ENCODE data around the gene PGAP6. TPM values are rescaled to one million over a fixed set of nuclear protein-coding genes. Genes with fewer than 3 reads are reported as not detected.

The PGAP6 gene
- total and polyA plus RNA-seq, 9 of the 15 experiments (the other 6 are each of a cell fraction or from before 2014, with no cell fraction given) = 0.45 to 50.2 (median 39.3) TPM

DNA sequence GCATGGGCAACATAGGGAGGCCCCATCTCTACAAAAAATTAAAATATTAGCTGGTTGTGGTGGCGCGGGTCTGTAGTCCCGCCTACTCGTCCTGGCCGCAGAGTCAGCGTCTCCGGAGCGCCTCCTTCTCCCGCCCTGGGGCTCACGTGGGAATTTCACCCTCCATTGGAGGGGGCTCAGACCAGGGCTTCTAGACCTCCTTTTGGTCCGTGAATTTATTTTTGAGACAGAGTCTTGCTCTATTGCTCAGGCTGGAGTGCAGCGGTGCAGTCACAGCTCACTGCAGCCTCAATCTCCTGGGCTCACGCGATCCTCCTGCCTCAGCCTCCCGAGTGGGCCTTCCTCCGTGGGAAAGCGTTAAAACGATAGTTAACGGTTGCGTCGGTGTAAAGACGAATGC, 14.8 kb upstream of the PGAP6 start (continued):
- TF ChIP-seq, protein P1, sequence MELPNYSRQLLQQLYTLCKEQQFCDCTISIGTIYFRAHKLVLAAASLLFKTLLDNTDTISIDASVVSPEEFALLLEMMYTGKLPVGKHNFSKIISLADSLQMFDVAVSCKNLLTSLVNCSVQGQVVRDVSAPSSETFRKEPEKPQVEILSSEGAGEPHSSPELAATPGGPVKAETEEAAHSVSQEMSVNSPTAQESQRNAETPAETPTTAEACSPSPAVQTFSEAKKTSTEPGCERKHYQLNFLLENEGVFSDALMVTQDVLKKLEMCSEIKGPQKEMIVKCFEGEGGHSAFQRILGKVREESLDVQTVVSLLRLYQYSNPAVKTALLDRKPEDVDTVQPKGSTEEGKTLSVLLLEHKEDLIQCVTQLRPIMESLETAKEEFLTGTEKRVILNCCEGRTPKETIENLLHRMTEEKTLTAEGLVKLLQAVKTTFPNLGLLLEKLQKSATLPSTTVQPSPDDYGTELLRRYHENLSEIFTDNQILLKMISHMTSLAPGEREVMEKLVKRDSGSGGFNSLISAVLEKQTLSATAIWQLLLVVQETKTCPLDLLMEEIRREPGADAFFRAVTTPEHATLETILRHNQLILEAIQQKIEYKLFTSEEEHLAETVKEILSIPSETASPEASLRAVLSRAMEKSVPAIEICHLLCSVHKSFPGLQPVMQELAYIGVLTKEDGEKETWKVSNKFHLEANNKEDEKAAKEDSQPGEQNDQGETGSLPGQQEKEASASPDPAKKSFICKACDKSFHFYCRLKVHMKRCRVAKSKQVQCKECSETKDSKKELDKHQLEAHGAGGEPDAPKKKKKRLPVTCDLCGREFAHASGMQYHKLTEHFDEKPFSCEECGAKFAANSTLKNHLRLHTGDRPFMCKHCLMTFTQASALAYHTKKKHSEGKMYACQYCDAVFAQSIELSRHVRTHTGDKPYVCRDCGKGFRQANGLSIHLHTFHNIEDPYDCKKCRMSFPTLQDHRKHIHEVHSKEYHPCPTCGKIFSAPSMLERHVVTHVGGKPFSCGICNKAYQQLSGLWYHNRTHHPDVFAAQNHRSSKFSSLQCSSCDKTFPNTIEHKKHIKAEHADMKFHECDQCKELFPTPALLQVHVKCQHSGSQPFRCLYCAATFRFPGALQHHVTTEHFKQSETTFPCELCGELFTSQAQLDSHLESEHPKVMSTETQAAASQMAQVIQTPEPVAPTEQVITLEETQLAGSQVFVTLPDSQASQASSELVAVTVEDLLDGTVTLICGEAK (IDR thresholded peaks at IDR 0.05) = no peak
- TF ChIP-seq, protein P1 (CRISPR knock-in tag; IDR thresholded peaks at IDR 0.05) = no peak
- TF ChIP-seq ZC3H4 (CRISPR knock-in tag; IDR thresholded peaks at IDR 0.05; ENCODE audit: borderline replicate concordance) (no peak), TAF1 (IDR thresholded peaks at IDR 0.05; ENCODE audit: control insufficient read depth, extremely low read depth, insufficient read depth, low read length, severe bottlenecking) (peak; percentile 29), ZNF24 (IDR thresholded peaks at IDR 0.05) (no peak), RNF2 (IDR thresholded peaks at IDR 0.05) (no peak), CHCHD3 (CRISPR knock-in tag; IDR thresholded peaks at IDR 0.05) (no peak), IRF2 (CRISPR knock-in tag; IDR thresholded peaks at IDR 0.05) (no peak), ZNF224 (CRISPR knock-in tag; IDR thresholded peaks at IDR 0.05) (no peak), NR1H2 (CRISPR knock-in tag; IDR thresholded peaks at IDR 0.05) (no peak), CHD2 (IDR thresholded peaks at IDR 0.05; ENCODE audit: low read depth, low read length) (no peak), CREBBP (IDR thresholded peaks at IDR 0.05; ENCODE audit: low read depth, low read length) (no peak), ZNF354B (CRISPR knock-in tag; IDR thresholded peaks at IDR 0.05) (no peak), TRIM28 (IDR thresholded peaks at IDR 0.05) (no peak), CBX1 (IDR thresholded peaks at IDR 0.05; ENCODE audit: low read depth) (no peak), NUFIP1 (IDR thresholded peaks at IDR 0.05; ENCODE audit: partially characterized antibody) (no peak), KDM2B (CRISPR knock-in tag; IDR thresholded peaks at IDR 0.05) (no peak)
- TF ChIP-seq, protein P2, sequence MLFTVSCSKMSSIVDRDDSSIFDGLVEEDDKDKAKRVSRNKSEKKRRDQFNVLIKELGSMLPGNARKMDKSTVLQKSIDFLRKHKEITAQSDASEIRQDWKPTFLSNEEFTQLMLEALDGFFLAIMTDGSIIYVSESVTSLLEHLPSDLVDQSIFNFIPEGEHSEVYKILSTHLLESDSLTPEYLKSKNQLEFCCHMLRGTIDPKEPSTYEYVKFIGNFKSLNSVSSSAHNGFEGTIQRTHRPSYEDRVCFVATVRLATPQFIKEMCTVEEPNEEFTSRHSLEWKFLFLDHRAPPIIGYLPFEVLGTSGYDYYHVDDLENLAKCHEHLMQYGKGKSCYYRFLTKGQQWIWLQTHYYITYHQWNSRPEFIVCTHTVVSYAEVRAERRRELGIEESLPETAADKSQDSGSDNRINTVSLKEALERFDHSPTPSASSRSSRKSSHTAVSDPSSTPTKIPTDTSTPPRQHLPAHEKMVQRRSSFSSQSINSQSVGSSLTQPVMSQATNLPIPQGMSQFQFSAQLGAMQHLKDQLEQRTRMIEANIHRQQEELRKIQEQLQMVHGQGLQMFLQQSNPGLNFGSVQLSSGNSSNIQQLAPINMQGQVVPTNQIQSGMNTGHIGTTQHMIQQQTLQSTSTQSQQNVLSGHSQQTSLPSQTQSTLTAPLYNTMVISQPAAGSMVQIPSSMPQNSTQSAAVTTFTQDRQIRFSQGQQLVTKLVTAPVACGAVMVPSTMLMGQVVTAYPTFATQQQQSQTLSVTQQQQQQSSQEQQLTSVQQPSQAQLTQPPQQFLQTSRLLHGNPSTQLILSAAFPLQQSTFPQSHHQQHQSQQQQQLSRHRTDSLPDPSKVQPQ (CRISPR knock-in tag; IDR thresholded peaks at IDR 0.05; ENCODE audit: borderline replicate concordance) = no peak
- TF ChIP-seq, protein P3, sequence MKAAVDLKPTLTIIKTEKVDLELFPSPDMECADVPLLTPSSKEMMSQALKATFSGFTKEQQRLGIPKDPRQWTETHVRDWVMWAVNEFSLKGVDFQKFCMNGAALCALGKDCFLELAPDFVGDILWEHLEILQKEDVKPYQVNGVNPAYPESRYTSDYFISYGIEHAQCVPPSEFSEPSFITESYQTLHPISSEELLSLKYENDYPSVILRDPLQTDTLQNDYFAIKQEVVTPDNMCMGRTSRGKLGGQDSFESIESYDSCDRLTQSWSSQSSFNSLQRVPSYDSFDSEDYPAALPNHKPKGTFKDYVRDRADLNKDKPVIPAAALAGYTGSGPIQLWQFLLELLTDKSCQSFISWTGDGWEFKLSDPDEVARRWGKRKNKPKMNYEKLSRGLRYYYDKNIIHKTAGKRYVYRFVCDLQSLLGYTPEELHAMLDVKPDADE (conservative IDR thresholded peaks at IDR 0.05; ENCODE audit: control insufficient read depth, low read depth, low read length) = no peak

Data from K562 (cell line).